Muscle of leg (tissue), 16 donors: ENCODE data around the gene PPP1R12A. TPM values are rescaled to one million over a fixed set of nuclear protein-coding genes. Genes with fewer than 3 reads are reported as not detected.
A peak's percentile ranks its signal among the peaks of the same experiment; 100 is the strongest.
"Not testable (repeated sequence)": the region's sequence is repeated elsewhere in the genome, so short reads cannot be mapped to it uniquely, and the experiment has no call there.

Source experiments
- DNase-seq: peaks from one replicate; pipeline ENCODE4 v3.0.0; 2013
- H3K27ac ChIP-seq: one replicate; pipeline ENCODE4 v1.5.1; 2013; ENCODE audit warnings: mild to moderate bottlenecking, low read length, control low read depth
- H3K27me3 ChIP-seq: one replicate; pipeline ENCODE4 v1.6.1; 2013; ENCODE audit warnings: low read length; ENCODE audit not compliant: control insufficient read depth, insufficient read depth
- H3K36me3 ChIP-seq: one replicate; pipeline ENCODE4 v1.6.1; 2013; ENCODE audit warnings: low read length; ENCODE audit not compliant: control insufficient read depth, insufficient read depth
- H3K4me1 ChIP-seq: one replicate; pipeline ENCODE4 v1.6.1; 2013; ENCODE audit warnings: low read length; ENCODE audit not compliant: control insufficient read depth, insufficient read depth
- H3K4me3 ChIP-seq: one replicate; pipeline ENCODE4 v1.5.1; 2013; ENCODE audit warnings: low read length, control low read depth
- H3K9me3 ChIP-seq: replicated peaks from 2 replicates; pipeline ENCODE4 v1.6.1; 2013; ENCODE audit warnings: low read depth, low read length; ENCODE audit not compliant: control insufficient read depth
- WGBS: methylation state at CpG from one replicate; pipeline ENCODE4 v1.1.5; 2013; ENCODE audit warnings: missing lambda C conversion rate; ENCODE audit not compliant: insufficient coverage; 5-methylcytosine and 5-hydroxymethylcytosine counted together
- long read RNA-seq, 11 donors: transcript quantifications; one replicate each; lab custom pipeline, GENCODE V29; 2026
- polyA plus RNA-seq, 8 donors: library from polyadenylated mRNA; unstranded; fragments of 120-200 nt; gene quantifications; one replicate each; pipeline versions ENCODE4 v1.2.1 to v1.2.3, GENCODE V29; 2013; ENCODE audit warnings: inconsistent platforms in 1 of 8, low replicate concordance in 1 of 8; ENCODE audit not compliant: insufficient read length in 8 of 8, insufficient read depth in 1 of 8
- total RNA-seq: library from RNA; stranded (reverse); fragments of 120-200 nt; gene quantifications from one replicate; pipeline ENCODE4 v1.2.4, GENCODE V29; 2013

PPP1R12A gene
- 91.6 TPM for total RNA-seq
- polyA plus RNA-seq: 10 to 100 TPM; 38.4 to 62.4 (median 59.5) TPM
- long read RNA-seq, donor 1, partial matches to known transcripts: 0 of 4 reads
- long read RNA-seq, donor 1, other reads (novel, unspliced or antisense): 0 of 4 reads
- long read RNA-seq, donor 2: 0 reads
- long read RNA-seq, donor 3, partial matches to known transcripts: 28 of 32 reads
- long read RNA-seq, donor 3, other reads (novel, unspliced or antisense): 0 of 32 reads
- long read RNA-seq, donor 4, partial matches to known transcripts: 0 of 2 reads
- long read RNA-seq, donor 4, other reads (novel, unspliced or antisense): 0 of 2 reads
- long read RNA-seq, donor 5, partial matches to known transcripts: 25 of 29 reads
- long read RNA-seq, donor 5, other reads (novel, unspliced or antisense): 0 of 29 reads
- long read RNA-seq, donor 6, full-length matches to known transcripts: 4 of 34 reads
- long read RNA-seq, donor 6, partial matches to known transcripts: 30 of 34 reads
- long read RNA-seq, donor 6, other reads (novel, unspliced or antisense): 0 of 34 reads
- long read RNA-seq, donor 7, partial matches to known transcripts: 28 of 34 reads
- long read RNA-seq, donor 7, other reads (novel, unspliced or antisense): 0 of 34 reads
- long read RNA-seq, donor 8, partial matches to known transcripts: 26 of 31 reads
- long read RNA-seq, donor 8, other reads (novel, unspliced or antisense): 0 of 31 reads
- long read RNA-seq, donor 9, partial matches to known transcripts: 25 of 32 reads
- long read RNA-seq, donor 9, other reads (novel, unspliced or antisense): 0 of 32 reads
- long read RNA-seq, donor 10, partial matches to known transcripts: 34 of 38 reads
- long read RNA-seq, donor 10, other reads (novel, unspliced or antisense): 0 of 38 reads
- long read RNA-seq, donor 11, partial matches to known transcripts: 24 of 26 reads
- long read RNA-seq, donor 11, other reads (novel, unspliced or antisense): 0 of 26 reads

DNA sequence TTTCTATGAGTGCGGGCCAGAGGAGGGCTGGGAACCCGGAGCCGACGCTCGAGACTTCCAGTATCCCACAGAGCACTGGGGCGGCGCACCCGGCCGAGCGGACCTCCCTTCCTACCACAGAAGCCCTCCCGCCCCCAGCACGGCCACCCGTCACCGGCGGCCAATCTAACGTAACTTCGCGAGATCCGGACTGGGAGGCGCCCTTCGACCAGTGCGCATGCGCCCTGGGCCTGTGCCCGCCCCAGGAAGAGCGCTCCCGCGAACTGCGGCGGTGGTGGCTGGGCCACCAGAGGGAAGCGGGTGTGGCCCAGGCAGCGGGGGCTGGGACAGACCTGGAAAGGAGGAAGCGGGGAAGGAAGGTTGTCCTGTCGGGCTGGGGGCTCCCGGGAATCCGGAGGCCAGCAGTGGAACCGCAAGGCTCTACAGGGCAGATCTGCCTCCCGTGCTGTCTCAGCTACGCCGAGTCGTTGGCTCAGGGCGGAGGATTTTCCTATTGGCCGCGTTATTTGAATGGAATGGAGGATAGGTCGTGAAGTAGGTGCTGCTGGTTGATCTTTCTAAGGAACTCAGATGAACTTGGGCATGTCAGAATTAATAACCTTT is at the start of gene PPP1R12A:
Gene PPP1R12A (minus strand): TSS at position 77 of the 603 bp plus-strand sequence. CDS start 166 bp downstream, outside the sequence.
- H3K36me3 ChIP-seq: no peaks in the 10 kb centered on the region
- H3K27me3 ChIP-seq: no peaks in the 10 kb centered on the region
- H3K4me3 ChIP-seq: peak within 1 kb of the TSS; percentile 94
- H3K9me3 ChIP-seq: no peaks in the 10 kb centered on the region
- peak within 1 kb of the TSS; percentile 99 for H3K27ac ChIP-seq
- DNase-seq: peak; percentile 99
- H3K4me1 ChIP-seq: no peaks in the 10 kb centered on the region
- under 1% methylated on average over 42 of the region's 44 CpGs for WGBS

DNA sequence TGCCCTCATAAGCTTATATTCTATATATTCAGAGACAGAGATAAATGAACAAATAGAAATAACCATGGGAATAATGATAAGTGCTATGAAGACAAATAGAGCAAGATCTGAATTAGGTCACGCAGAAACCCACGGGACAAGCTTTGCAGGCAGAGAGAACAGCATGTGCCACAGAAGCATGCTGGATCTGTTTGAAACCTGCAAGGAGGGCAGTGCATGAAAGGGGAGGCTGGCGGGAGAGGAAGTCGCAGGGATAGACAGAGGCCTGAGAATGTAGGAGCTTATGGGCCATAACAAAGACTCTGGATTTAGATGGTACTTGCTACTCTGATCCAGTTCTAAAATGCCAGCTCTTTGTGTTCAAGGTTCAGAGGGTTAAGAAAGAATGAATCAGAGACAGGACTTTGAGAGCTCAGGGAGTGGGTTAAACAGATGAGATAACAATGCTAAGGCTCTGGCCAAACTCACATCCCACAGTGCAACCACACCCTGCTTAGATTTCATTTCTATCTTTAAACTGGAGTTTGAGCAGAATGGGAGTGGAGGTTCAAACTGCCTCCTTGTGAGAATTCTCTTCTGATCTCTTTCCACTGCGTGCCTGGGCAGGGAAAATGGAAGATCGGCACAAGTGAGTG is 49.2 kb upstream of the PPP1R12A start:
- peak; percentile 37 for DNase-seq
- H3K27ac ChIP-seq: no peak overlapping the region
- 82% methylated on average over 4 of the region's 6 CpGs for WGBS
- no peaks in the 10 kb centered on the region for H3K27me3 ChIP-seq
- no peaks in the 10 kb centered on the region for H3K4me1 ChIP-seq
- no peak overlapping the region for H3K4me3 ChIP-seq
- H3K9me3 ChIP-seq: no peaks in the 10 kb centered on the region
- H3K36me3 ChIP-seq: no peaks in the 10 kb centered on the region

DNA sequence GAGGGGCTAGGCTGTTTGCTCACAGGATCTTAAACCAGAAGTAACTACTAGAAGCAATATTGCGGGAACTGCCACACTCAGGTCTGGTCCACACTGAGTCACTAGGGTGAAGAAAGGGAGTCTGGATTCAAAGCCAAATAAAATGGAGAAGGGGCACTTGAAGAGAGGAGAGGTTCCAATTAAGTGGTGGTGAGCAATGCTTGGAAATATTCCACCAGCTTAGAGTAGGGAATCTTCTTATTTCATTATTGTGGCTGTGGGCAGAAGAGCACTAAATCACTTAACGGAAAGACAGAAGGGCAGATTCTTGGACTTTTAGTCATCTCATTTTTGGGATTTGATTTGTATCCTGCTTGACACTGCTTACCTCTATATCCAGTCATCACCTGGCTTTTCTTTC is 48.6 kb upstream of the PPP1R12A start:
- 64% methylated on average over 2 of the region's 2 CpGs for WGBS
- H3K36me3 ChIP-seq: no peaks in the 10 kb centered on the region
- H3K4me1 ChIP-seq: no peaks in the 10 kb centered on the region
- H3K27me3 ChIP-seq: no peaks in the 10 kb centered on the region
- no peak overlapping the region for H3K4me3 ChIP-seq
- no peak overlapping the region for H3K27ac ChIP-seq
- H3K9me3 ChIP-seq: no peaks in the 10 kb centered on the region
- DNase-seq: no peak

DNA sequence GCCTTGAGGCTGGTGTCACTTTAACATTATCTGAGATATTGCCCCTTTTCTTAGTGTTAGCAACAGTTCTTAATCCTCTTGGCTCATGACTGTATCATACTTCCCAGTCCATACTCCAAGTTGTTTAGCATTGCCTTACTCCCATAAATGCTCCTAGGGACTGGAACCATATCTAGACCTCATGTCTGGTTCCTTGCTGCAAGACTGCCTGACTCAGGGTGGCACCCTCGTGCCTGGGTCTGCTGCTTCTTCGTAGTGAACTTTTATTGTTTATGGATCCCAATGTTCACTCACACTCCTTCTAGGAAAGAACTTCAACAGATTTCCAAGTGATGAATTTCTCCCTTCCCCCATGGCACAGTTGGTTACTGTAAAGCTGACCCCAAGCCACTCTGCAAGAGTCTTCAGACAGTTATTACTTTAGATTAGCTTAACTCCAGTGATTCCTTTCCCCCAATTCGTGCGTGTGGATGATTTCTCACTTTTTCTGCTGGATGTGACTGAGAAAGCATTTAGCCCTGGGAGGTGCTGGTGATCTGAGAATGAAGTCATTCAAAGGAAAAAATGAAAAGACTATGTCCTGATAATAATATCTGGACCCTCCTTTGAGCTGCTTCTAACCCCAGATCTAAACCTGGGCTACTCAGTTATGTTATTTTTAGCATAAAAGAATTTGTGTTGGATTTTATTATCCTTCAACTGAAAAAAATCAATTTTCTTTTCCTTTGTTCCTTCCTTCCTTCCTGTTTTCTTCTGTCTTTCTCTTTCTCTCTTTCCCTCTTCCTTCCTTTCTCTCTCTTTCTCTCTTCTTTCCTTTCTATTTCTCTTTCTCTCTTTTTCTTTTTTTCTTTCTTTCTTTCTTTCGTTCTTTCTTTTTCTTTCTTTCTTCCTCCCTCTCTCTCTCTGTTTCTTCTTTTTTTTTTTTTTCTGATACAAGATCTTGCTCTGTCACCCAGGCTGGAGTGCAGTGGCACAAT is 47.5 kb upstream of the PPP1R12A start:
- Histone ChIP-seq H3K36me3 (no peaks in the 10 kb centered on the region), H3K4me3 (no peak overlapping the region), H3K27me3 (no peaks in the 10 kb centered on the region), H3K27ac (no peak overlapping the region), H3K9me3 (no peaks in the 10 kb centered on the region), H3K4me1 (no peaks in the 10 kb centered on the region)
- WGBS: 100% methylated on average over 1 of the region's 5 CpGs
- DNase-seq: no peak

DNA sequence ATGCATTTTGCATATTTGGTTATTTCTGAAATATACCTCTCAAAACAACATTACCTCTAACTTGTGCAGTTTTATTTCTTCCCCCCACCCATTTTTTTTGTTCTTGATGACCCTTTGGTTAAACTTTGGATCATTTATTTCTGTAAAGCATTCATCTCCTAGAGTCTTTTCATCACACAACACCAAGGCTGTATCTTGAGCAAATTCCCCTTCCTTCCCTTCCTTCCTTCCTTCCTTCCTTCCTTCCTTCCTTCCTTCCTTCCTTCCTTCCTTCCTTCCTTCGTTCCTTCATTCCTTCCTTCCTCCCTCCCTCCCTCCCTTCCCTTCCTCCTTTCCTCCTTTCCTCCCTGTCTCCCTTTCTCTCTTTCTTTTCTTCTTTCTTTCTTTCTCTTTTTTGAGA is 43.8 kb upstream of the PPP1R12A start:
- no CpG with 5 or more reads among the region's 1 CpG for WGBS
- H3K27me3 ChIP-seq: no peaks in the 10 kb centered on the region
- DNase-seq: no peak
- no peaks in the 10 kb centered on the region for H3K36me3 ChIP-seq
- peaks cover 3% of the 10 kb centered on the region for H3K4me1 ChIP-seq
- no peak overlapping the region for H3K4me3 ChIP-seq
- H3K27ac ChIP-seq: no peak overlapping the region
- H3K9me3 ChIP-seq: no peaks in the 10 kb centered on the region

GRCh38 chr12:79977856-79978460 is 43.1 kb upstream of the PPP1R12A start:
- not testable (repeated sequence) for DNase-seq, H3K9me3 ChIP-seq, H3K4me1 ChIP-seq, H3K36me3 ChIP-seq, H3K27ac ChIP-seq, H3K4me3 ChIP-seq, H3K27me3 ChIP-seq
- WGBS: no CpG with 5 or more reads among the region's 3 CpGs

GRCh38 chr12:79975143-79975542 is 40.2 kb upstream of the PPP1R12A start:
- H3K9me3 ChIP-seq: no peaks in the 10 kb centered on the region
- no peaks in the 10 kb centered on the region for H3K36me3 ChIP-seq
- no CpG with 5 or more reads among the region's 5 CpGs for WGBS
- H3K4me3 ChIP-seq: no peak overlapping the region
- H3K4me1 ChIP-seq: peaks cover 3% of the 10 kb centered on the region
- no peak for DNase-seq
- H3K27me3 ChIP-seq: no peaks in the 10 kb centered on the region
- no peak overlapping the region for H3K27ac ChIP-seq

- H3K4me3 ChIP-seq: no peak overlapping the region
- no peak for DNase-seq
- 70% methylated on average over 1 of the region's 4 CpGs for WGBS
- H3K27ac ChIP-seq: no peak overlapping the region
- no peaks in the 10 kb centered on the region for H3K9me3 ChIP-seq
- H3K4me1 ChIP-seq: peaks cover 3% of the 10 kb centered on the region
- no peaks in the 10 kb centered on the region for H3K36me3 ChIP-seq
- no peaks in the 10 kb centered on the region for H3K27me3 ChIP-seq
Observed at GRCh38 chr12:79973801-79974200, 38.9 kb upstream of the PPP1R12A start.
